ENCODE results near the gene FTCD.

Gene FTCD

GRCh38 chr21:46187261-46187660 is 31.9 kb upstream of the FTCD start:
- TF ChIP-seq FOXP2 (optimal IDR thresholded peaks at IDR 0.05; ENCODE audit: borderline replicate concordance, extremely low read depth, extremely low read length, insufficient read depth) (no peak), REST (IDR thresholded peaks at IDR 0.05; ENCODE audit: insufficient read depth in 1 of 2, low read depth in 2 of 2, low read length in 2 of 2) (no peak), SIN3A (IDR thresholded peaks at IDR 0.05; ENCODE audit: borderline replicate concordance, insufficient read depth, low read length) (no peak), POLR2AphosphoS5 (IDR thresholded peaks at IDR 0.05; ENCODE audit: low read depth, low read length) (no peak), TAF1 (IDR thresholded peaks at IDR 0.05; ENCODE audit: borderline replicate concordance, insufficient read depth, low read length) (no peak)

GRCh38 chr21:46185716-46186115 is 30.3 kb upstream of the FTCD start:
- TF ChIP-seq FOXP2 (optimal IDR thresholded peaks at IDR 0.05; ENCODE audit: borderline replicate concordance, extremely low read depth, extremely low read length, insufficient read depth), result no peak

DNA sequence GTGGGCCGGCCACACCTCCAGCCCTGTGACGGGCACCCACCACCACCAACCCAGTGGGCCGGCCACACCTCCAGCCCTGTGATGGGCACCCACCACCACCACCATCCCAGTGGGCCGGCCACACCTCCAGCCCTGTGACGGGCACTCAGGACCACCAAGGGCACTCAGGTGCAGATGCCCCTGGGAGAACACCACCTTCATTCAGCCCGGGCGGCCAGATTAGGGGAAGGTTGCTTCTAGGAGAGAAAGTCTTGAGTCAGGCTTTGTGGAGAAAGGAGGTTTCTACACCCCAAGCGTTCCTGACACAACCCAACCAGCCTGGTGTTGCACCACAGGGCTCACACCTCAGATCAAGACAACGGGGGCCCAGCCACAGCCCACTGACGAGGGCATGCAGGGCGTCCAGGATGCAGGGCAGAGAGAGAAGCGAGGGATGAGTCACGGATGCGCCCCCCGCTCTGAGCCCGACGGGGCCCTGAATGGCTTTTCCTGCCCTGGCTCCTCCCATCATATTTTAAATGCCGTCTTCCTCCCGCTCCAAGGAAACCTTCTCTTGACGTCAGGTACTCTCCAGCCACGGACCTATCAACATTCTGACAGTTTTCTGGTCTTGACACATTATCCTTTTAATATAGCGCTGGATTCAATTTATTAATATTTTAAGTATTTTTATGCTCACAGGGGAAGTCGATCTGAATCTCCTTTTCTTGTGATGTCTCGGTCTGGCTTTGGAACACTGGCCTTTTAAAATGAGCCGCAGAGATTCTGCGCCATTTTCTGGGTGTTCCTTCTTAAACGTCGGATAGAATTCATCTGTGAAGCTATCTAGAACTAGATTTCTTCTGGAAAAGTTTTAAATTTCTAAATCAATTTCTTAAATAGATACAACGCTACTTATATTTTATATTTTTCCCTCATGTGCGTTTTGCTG is 29.5 kb upstream of the FTCD start:
- TF ChIP-seq TAF1 (IDR thresholded peaks at IDR 0.05; ENCODE audit: borderline replicate concordance, insufficient read depth, low read length) (no peak), POLR2AphosphoS5 (IDR thresholded peaks at IDR 0.05; ENCODE audit: low read depth, low read length) (peak; percentile 44; the same call in 1 of the 2 replicates), FOXP2 (optimal IDR thresholded peaks at IDR 0.05; ENCODE audit: borderline replicate concordance, extremely low read depth, extremely low read length, insufficient read depth) (peak; percentile 58)

DNA sequence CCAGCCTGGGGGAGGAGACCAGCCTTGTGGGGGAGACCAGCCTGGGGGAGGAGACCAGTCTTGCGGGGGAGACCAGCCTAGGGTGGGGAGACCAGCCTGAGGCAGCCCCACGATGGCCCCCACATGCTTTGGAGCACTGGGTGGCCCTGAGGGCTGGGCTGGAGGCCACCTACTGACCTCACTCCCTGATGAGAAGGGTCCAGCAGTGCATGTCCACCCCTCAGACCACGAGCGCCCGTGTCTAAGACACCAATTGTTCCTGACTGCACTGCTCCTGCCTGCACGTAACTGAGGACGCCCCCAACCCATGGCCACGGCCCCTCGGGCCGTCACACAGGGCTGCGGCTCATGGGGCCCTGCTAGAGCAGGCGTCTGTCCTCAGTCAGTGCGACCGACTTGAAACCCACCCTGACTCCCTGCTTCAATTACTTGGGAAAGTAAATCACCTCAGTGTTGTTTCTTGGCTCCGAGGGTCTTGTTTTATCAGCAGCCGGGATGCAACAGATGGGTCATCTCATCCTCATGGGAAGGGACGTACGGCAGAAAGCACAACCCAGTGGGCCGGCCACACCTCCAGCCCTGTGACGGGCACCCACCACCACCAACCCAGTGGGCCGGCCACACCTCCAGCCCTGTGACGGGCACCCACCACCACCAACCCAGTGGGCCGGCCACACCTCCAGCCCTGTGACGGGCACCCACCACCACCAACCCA is 28.7 kb upstream of the FTCD start, which contains the start of gene SPATC1L:
Gene SPATC1L, minus strand, starts transcription at position 550 of the 715 bp plus-strand sequence. CDS start 1,643 bp downstream, outside the sequence.
- TF ChIP-seq REST (IDR thresholded peaks at IDR 0.05; ENCODE audit: insufficient read depth in 1 of 2, low read depth in 2 of 2, low read length in 2 of 2) (no peak), SIN3A (IDR thresholded peaks at IDR 0.05; ENCODE audit: borderline replicate concordance, insufficient read depth, low read length) (no peak), TAF1 (IDR thresholded peaks at IDR 0.05; ENCODE audit: borderline replicate concordance, insufficient read depth, low read length) (no peak), POLR2AphosphoS5 (IDR thresholded peaks at IDR 0.05; ENCODE audit: low read depth, low read length) (no peak), FOXP2 (optimal IDR thresholded peaks at IDR 0.05; ENCODE audit: borderline replicate concordance, extremely low read depth, extremely low read length, insufficient read depth) (no peak)

- no peak for TF ChIP-seq TAF1 (IDR thresholded peaks at IDR 0.05; ENCODE audit: borderline replicate concordance, insufficient read depth, low read length)
- TF ChIP-seq REST (IDR thresholded peaks at IDR 0.05; ENCODE audit: insufficient read depth in 1 of 2, low read depth in 2 of 2, low read length in 2 of 2), result no peak
- no peak for TF ChIP-seq POLR2AphosphoS5 (IDR thresholded peaks at IDR 0.05; ENCODE audit: low read depth, low read length)
- no peak for TF ChIP-seq SIN3A (IDR thresholded peaks at IDR 0.05; ENCODE audit: borderline replicate concordance, insufficient read depth, low read length)
- TF ChIP-seq FOXP2 (optimal IDR thresholded peaks at IDR 0.05; ENCODE audit: borderline replicate concordance, extremely low read depth, extremely low read length, insufficient read depth), result no peak
Measured at GRCh38 chr21:46182548-46183336, 27.4 kb upstream of the FTCD start.

Measured in PFSK-1 (cell line).